GM21528 (cell line): ENCODE measurements around the gene KRTAP25-1.

Experiments
- ATAC-seq: cut with Tn5 transposase; IDR thresholded peaks from one replicate; pipeline ENCODE4 v1.9.1; 2021; ENCODE audit warnings: mild to moderate bottlenecking, moderate library complexity; ENCODE audit not compliant: unreplicated experiment, low FRiP score

The KRTAP25-1 gene, protein sequence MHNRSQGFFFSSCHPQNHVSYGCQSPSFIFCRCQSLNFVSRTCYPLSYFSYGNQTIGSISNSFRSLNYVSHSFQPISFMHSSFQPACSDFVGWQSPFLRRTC

DNA sequence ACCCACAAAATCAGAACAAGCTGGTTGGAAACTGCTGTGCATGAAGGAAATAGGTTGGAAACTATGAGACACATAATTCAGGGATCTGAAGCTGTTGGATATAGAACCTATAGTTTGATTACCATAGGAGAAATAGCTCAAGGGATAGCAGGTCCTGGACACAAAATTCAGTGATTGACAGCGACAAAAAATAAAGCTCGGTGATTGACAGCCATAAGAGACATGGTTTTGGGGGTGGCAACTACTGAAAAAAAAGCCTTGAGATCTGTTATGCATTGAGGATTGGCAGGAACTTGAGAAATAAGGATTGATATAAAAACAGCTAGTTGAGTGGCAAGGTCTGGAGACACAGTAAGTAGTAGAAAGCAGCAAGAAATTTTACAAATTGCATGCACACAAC lies at the start of gene KRTAP25-1:
Gene KRTAP25-1, minus strand, starts transcription at position 300 of the 400 bp plus-strand sequence. Its CDS starts 24 bp downstream, at position 276.
- ATAC-seq = no peak

DNA sequence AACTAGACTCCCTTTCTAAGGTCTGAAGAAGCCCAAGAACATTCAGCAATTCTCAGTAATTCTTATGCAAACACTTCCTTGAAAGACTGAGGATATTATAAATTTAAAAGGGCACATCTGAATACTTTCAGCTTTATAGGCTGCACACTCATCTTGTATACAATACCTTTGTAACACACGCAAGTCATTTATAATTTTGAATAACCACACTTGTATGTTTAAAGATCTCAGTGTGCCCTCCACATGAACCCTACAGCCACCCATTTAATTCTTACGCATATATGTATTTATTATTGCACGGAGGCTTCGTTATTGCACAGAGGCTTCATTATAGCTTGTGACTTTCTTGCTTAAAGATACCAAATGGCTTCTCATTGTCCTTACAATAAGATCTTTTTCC lies 49.4 kb upstream of the KRTAP25-1 start:
- ATAC-seq = no peak

DNA sequence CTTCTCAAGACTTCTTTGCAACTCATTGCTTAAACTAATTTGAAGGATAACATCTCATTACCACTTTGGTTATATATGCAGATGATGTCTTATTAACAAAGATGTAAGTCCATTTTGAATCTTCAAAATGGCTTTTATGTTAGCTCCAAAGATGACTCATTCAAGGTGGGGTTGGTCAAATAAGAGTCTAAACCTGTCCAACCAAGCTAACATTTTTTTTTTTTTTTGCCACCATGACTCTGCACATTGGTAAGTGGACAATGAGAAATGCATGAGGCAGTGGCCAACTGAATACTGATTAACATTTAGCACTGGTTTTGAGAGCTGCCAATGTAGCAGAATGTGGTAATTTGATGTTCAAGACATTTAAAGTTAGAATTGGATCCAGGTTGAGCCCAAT lies 48.5 kb upstream of the KRTAP25-1 start:
- ATAC-seq = no peak

DNA sequence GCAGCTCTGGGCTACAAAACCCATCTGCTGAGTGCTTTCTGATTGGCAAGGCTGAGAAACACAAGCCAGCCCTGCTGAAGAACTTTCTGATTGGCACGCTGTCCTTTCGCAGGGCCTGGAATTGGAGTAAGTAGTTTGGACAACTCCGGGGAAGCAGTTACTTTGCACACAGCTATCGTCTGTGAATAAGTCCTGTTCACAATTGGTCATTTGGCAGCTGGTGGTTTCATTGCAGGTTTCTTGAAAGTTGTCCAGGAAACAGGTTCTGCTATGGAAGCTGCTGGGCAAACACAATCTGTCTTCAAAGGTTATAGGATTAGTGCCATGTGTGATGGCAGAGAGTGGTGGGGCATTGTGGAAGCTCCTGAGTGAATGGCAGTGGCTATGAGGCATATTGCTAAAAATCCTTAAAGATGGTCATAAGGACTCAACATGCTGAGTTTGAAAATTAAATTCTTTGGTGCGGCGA lies 48.0 kb upstream of the KRTAP25-1 start, which contains the start of gene KRTAP27-1:
Gene KRTAP27-1, minus strand, starts transcription at position 419 of the 469 bp plus-strand sequence. Its CDS starts 26 bp downstream, at position 393.
- ATAC-seq = no peak

DNA sequence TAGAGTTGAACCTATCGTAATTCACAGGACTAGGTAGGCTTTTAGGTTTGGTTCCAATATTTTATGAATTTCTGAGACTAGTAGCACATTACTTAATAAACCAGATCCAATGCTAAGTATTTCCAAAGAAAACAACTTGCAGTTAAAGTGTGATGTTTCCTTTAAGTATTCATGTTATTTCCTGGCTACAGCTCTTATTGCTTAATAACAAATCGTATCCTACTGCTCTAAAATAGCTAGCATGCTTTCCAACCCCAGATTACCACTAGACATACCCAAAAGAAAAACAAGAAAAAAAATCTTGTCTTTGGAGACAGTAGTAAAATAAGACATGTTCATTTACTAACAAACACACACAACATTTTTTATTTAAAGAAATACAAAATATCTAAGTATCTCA lies 47.3 kb upstream of the KRTAP25-1 start:
- ATAC-seq = no peak

DNA sequence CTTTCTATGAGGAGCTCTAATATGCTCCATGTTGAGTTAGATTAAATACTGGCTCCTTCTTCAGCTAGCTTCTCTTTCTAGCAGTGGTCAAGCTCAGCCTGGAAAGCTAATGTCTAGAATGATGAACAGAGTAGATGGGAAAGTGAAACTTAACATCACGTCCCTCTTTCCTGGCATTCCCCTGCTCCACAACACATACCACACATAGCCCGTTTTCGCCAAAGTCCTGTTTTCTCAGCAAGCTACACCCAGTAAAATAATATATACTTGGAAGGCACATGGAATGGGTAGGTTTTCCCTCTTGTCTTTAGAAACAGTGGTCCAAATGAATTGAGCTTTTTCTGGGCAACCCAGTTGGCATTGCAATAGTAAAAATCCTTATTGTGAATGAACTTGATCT lies 44.4 kb upstream of the KRTAP25-1 start:
- ATAC-seq = no peak

DNA sequence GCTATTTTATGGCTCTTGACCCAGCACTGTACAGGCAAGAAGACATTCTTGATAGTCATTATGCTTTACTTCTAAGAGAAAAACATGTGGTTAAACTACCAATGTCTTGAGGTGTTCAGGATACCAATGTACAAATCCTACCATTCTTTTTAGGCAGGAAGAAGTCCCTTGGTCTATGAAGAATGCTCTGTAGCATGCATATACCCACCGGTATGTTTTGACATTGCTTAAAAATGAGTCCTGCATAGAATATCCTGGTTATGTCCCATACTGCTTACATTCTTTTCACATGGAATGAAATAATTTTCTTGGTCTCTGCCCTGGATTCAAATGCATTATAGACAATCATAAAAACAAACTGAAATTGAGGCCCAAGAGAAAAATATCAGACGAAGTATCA lies 43.4 kb upstream of the KRTAP25-1 start:
- no peak for ATAC-seq

DNA sequence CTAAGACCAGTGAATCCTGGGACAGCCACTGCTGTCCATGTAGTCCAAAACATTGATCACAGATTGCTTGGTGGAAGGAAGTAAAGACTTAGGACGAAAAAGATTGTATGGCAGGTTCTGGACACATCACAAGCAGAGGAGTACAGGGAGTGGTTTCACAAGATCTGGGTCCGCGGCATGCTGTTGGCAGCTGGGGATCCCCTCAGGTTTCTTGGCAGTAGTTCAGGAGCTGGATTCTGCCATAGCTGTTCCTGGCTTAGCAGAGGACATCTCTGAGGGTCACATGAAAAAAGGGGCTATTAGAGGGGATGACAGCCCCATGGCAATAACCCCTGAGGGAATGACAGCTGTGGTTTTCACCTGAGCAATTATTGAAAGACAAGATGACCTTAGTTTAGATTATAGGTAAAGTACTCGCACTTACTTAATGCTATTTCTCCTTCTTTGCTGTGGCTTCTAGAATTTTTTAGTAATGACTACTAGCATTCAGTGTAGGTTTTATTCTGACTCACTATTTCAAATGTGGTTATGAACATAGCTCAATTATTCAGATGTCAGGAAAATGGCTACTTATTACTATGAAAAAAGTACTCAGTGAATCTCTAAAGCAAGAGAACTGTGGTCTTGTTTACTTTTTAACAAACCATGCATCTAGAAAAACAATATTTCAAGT lies 40.0 kb upstream of the KRTAP25-1 start:
- ATAC-seq = no peak

DNA sequence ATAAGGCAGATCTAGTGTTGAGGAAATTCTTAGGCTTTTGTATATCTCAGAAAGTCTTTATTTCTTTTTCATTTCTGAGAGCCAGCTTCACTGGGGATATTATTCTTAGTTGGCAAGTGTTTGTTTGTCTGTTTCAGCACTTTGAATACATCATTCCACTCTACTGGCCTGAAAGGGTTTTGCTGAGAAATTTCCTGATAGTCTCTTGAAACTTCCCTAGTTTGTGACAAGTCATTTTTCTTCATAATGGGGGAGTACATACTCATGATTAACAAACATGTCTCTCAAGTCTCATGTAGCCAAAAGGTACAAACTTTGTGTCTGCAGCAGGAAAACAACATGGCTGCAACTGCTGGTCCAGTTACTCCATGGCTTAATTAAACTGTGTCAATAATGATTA lies 37.1 kb upstream of the KRTAP25-1 start:
- ATAC-seq = no peak

DNA sequence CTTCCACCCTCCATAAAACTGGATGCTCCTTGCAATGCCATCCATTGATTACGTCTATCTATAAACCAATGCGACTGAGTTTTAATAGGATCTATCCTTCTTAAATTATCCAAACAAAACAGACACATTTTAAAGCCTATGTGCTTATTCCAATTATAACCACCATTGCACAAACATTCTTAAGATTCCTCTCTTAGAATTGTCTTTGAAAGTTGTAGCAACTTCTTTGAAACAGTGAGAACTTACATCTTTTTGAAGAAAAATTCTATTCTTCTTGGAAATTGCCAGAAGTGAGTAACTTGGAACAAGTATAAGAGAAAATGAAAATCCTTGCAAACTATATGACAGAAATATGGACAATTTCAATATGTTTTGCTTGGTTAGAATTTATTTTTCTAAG lies 30.9 kb upstream of the KRTAP25-1 start, which contains the start of gene KRTAP26-1:
Gene KRTAP26-1, minus strand, starts transcription at position 101 of the 400 bp plus-strand sequence. CDS start 280 bp downstream, outside the sequence.
- no peak for ATAC-seq

DNA sequence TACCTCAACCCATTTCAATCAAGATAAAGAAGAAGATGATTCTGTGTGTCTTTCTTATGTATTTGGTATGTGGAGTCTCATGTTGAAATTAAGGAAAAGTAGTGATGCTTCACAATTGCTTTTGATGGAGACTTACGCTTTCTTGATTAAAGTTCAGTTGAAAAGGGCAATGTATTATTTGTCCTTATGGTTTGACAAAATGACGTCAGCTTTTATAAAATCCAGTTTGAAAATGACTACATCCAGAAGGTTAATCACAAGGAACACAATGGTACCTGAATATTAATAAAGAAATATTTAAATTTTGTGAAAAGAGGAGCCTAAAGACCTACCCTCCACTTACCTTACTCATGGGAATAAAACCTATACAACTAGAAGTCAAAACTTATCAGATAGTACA lies 26.4 kb upstream of the KRTAP25-1 start:
- no peak for ATAC-seq

DNA sequence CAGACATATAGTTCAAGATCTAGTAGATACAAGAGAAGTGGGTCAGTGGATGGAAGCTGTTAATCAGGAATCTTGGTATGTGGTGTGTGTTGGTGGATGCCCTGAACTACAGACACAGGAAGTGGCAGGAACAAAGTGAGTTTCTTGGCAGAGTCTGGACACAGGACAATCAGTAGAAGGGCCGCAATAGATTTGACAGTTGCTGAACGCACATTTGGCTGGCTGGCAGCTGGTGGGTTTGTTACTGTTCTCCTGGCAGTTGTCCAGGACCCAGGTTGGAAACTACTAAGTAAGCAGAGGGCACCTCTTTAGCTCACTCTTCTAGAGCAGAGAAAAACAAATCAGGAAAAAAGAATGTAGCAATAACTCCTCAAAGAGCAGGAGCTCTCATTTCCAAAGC lies 17.6 kb upstream of the KRTAP25-1 start:
- ATAC-seq = no peak

DNA sequence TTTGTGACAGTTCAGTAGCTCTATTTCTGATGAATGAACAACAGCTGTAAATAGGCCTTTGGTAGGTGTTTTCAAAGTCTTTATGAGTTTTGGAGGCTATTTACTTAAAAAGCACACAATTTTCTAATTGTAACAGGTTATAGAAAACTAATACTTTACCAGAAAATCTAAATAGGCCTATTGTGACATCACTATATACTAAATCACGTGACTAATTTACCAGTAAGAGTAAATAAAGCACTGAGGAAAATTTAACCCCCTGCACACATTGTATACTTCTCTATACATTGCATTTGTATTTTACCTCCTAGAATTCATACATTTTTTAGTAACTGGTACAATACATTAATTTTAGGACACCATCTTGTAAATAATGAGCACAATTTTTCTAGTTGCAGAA lies 15.8 kb upstream of the KRTAP25-1 start:
- ATAC-seq = no peak

DNA sequence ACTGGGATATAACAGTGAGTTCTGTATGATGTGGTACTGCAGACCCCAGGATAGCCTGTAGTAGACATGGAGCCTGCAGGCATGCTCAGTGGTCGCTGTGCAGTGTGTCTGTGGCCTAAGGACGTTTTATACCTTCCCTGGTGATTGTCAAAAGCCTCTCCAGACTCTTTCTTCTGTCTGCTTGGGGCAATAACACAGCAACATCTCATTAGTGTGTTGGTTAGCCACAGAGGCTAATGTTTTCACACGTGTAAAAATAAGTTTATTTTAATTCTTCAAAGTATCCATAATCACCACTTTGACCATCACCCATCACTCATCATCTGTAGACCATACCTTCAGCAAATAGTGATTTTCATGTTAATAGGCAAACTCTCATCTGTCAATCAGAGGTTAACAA lies 6.5 kb downstream of the KRTAP25-1 start, which contains the start of gene KRTAP24-1:
Gene KRTAP24-1, minus strand, starts transcription at position 101 of the 400 bp plus-strand sequence. Its CDS starts 18 bp downstream, at position 83.
- no peak for ATAC-seq

DNA sequence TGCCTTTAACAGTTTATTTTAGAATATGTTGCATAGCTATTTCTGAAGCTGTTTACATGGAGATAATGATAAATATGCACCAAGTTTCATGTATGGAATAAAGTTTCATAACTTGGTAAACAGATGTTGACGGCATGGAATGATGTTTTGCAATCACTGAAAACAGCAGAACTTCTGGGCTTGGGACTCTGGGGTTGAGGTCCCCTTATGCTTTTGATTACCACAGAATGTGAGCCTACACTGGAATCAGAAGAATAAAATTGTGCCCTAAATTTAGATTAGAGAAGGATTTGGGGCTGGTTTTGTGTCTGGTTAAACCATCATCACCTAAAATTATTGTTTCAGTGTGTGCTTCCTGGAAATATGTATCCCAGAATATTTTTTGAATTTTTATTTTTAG lies 17.7 kb downstream of the KRTAP25-1 start:
- no peak for ATAC-seq

DNA sequence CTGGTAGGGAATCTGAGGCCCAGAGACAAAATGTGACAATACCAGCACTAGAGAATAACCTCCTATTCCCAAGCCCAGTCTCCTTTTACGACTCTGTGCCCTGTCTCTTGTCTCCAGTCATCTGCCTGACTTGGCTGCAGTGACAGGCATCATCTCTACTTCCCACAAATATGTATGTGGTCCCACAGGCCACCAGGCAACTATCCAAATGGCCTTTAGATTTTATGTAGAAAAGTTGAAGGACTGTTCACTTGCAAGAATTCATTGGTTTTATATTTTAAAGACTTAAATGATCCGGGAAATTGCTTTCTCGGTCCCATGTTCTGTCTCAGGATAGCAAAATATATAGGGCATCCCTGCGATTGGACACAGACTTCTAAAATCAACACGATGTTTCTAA lies 18.2 kb downstream of the KRTAP25-1 start:
- no peak for ATAC-seq

DNA sequence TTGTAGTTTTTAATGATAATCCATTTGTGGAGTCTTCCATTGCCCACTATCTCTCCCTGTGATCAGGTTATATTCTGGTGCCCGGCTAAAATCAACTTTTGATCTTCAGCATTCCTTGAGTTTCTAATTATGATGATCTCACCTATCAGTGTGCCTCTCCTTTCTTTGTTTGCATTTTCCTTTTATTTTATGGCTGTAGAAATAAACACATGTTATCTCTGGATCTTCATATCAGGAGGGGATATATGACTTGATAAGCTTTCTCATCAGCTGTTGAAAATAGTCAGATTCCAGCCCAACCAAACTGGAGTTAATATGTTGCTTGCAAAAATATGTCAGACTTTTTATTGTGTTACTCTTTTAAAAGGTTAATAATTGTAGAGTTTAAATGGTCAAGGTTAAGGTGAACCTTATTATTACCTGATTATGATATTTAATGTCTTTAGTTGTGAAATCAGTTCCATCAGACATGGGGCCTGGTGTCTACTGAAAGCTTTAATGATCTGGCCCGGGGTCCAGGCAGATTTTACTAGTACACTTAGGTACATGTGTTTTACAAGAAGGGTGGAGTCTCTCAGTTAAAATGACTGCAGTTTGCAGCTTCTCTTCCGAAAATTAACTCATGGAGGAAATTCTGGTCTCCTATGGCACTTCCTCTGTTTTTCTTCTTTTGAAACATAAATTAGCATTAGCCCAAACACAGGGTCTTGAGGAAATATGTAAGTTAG lies 19.3 kb downstream of the KRTAP25-1 start:
- ATAC-seq = no peak

DNA sequence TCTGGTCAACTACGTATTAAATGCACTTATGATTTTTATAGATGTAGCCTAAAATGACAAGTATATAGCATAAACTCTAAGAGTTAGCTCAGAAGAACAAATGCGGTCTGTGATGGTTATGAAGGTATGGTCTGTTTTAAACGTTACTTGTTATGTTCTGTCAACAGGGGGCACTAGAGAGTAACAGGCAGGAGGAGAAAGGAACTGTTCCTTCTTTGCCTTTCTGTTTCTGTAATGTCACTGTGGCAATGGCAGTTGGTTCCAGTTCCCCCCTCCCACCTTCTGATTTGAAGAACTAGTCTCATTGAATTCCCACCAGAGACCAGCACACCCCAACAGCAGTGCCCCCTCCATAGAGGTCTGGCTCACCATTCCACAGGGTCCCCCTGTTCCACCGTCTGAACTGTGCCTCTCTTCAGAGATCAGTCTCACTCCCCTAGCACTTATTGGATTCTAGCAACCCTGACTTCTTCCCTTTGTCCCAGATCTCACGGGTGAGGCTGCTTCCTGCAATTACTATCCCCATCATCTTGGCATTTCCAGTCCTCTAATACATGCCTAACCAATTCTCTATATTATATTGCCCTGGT lies 20.6 kb downstream of the KRTAP25-1 start:
- no peak for ATAC-seq

DNA sequence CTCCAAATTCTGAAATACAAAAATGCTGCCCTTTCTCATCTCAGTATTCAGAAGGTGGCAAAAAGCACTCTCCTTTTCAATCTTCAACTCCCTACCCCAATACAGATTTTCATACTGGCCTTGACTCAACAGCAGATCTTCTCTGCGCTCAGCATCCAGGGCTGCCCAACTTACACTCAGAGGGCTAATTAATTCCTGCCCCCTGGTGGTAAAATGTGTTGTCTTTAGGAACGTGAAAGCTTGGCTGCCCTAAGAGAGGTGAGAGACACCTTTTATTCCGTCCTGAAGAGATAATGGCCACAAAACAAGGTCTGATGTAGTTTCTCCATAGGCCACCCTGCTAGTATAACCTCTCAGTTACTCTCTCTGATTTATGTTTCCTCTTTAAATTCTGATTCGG lies 31.5 kb downstream of the KRTAP25-1 start:
- no peak for ATAC-seq

DNA sequence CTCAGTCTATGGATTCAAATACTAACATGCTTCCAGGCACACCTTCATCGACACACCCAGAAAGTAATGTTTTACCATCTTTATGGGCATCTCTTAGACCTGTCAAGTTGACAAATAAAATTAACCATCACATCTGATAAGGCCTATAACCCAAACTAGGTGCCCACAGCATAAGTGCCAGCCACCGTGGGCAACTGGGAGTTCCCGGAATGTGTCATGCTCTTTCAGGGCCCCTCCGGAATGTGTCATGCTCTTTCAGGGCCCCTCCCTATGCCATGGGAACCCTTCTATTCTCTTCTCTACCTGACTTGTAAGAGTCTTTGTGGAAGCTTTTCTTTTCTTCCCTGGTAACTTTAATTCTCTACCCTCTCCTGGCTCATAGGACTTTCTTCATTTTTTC lies 33.2 kb downstream of the KRTAP25-1 start:
- no peak for ATAC-seq

DNA sequence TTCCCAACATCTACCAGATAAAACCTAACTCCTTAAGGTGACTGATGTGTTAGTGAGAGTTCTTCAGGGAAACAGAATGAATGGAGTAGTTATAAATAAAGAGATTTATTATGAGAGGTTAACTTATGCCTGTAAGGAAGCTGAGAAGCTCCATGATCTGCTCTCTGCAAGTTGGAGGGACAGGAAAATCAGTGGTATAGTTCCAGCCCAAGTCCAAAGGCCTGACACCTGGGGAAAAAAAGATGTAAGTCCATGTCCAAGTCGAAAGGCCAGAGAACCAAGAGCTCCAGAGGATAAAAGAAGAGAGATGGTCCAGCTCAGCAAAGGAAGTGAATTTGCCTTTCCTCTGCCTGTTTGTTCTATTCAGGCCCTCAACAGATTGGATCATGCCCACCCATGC lies 33.6 kb downstream of the KRTAP25-1 start:
- ATAC-seq = no peak
